GM12801 (cell line): Measurements from ENCODE around the gene GRM1.

Source experiments
- TF ChIP-seq, protein P1 (sequence below): IDR thresholded peaks from one replicate; pipeline ENCODE4 v1.5.1; 2011; ENCODE audit warnings: control low read depth; ENCODE audit not compliant: insufficient read length; ENCODE audit errors: extremely low read depth

The GRM1 gene

DNA sequence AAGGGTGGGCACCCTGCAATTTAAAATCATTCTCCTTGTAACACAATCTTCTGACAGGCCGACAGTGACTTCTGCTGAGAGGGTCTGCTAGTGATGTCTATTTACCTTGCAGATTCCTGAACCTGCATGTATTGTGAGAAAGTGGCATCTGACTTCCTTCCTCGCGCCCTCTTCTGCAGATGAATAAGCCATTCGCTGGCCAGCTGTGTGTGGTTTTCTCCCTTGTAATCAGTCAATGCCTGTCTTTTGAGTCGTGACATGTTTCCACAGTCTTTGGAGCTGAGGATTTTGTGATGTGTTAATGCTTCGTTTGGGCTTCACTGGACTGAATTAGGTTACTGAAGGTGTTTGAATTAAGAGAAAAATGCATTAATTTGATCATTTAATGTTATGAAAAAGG is 125.3 kb downstream of the GRM1 start:
- TF ChIP-seq, protein P1, sequence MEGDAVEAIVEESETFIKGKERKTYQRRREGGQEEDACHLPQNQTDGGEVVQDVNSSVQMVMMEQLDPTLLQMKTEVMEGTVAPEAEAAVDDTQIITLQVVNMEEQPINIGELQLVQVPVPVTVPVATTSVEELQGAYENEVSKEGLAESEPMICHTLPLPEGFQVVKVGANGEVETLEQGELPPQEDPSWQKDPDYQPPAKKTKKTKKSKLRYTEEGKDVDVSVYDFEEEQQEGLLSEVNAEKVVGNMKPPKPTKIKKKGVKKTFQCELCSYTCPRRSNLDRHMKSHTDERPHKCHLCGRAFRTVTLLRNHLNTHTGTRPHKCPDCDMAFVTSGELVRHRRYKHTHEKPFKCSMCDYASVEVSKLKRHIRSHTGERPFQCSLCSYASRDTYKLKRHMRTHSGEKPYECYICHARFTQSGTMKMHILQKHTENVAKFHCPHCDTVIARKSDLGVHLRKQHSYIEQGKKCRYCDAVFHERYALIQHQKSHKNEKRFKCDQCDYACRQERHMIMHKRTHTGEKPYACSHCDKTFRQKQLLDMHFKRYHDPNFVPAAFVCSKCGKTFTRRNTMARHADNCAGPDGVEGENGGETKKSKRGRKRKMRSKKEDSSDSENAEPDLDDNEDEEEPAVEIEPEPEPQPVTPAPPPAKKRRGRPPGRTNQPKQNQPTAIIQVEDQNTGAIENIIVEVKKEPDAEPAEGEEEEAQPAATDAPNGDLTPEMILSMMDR, result no peak

DNA sequence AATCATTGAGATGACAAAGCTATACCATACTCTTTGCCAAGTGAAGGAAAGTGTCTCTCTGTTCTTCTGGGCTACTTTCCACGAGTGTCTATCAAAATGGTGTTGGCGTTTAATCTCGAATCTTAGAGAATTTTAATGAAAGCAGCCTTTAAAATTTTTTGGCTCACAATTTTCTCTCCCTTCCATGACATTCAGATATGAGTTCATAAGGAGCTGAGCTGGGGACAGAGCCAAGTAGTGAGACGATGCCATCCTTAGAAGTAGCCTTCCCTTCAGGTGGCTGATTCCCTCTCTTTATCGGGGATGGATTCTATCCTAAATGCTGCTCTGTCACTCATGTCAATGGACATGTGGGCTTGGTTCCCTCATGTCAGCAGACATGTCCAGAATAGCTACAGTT is 132.8 kb downstream of the GRM1 start:
- TF ChIP-seq, protein P1, result no peak

- TF ChIP-seq, protein P1, result no peak
Observed at GRCh38 chr6:146169872-146170271, 141.0 kb downstream of the GRM1 start.

DNA sequence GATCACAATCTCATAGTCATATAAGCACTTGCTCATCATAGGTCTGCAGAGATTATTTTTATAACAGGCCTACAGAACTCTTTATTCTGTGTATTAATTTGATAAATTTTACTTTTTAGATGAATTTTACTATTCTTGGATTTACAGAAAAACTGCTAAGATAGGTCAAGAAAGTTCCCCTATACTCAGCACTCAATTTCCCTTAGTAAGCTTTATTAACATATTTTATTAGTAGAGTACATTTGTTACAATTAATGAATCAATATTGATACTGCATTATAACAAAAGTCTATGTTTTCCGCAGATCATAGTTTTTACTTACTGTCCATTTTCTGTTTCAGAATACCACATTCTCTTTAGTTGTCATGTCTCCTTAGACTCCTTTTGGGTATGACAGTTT is 148.9 kb downstream of the GRM1 start:
- TF ChIP-seq, protein P1, result no peak

GRCh38 chr6:146183831-146184230 is 155.0 kb downstream of the GRM1 start:
- TF ChIP-seq, protein P1, result no peak

GRCh38 chr6:146184701-146185100 is 155.8 kb downstream of the GRM1 start:
- TF ChIP-seq, protein P1, result no peak

DNA sequence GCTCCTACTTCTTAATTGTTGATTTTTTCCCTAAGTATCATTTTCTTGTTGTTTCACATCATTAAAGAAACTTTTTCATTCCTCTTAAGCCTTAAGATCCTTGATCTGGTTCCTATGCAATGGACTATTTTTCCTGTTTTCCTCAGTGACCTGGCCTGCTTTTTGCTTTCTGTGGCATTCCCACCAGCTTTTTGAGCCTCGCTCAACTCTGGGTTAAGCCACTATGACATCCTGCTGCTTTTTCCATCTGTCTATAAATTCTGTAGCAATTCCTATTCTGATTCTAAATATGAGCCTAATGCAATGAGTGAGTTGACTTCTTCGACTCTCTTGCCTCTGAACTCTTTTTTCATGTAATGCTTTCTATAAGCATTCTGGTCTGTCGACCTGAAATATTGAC is 160.3 kb downstream of the GRM1 start:
- TF ChIP-seq, protein P1, result no peak

DNA sequence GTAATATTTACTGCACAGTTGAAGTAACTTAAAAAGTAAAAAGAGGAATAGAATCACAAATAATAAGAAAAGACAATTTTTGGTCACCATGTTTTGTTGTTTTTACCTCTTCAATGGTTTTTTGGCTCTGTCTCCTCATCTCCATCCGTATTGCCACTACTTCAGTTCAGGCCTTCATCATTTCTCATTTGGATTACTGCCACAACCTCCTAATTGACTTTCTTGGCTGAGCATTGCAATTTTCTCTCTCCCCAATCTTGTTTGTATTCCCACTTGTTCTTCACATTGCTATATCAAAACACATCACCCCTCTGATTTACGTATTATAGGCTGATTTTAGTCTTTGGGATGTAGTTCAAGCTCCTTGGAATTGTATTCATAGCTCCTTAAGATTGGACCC is 161.7 kb downstream of the GRM1 start:
- TF ChIP-seq, protein P1, result no peak
